MCF 10A (cell line): ENCODE results near the gene TUBA3C. TPM values are rescaled to one million over a fixed set of nuclear protein-coding genes. Genes with fewer than 3 reads are reported as not detected.
"Not testable (repeated sequence)": the region's sequence is repeated elsewhere in the genome, so short reads cannot be mapped to it uniquely, and the experiment has no call there.

Source experiments
- Bru-seq: library from RNA; stranded (reverse); fragments of 400-500 nt; gene quantifications from one replicate; lab custom pipeline; 2021; lab: Mats Ljungman, UMichigan
- BruChase-seq, 2 experiments: library from RNA; stranded (reverse); fragments of 400-500 nt; gene quantifications; one replicate each; lab custom pipeline; 2021; lab: Mats Ljungman, UMichigan
- BruUV-seq: library from RNA; stranded (reverse); fragments of 400-500 nt; replicated peaks from 2 replicates; lab custom pipeline; 2021; lab: Mats Ljungman, UMichigan
- CTCF ChIA-PET: fragments of 300-600 bp; sonication (Branson Sonifier 250); formaldehyde crosslinking; extraction: SDS; loops from one replicate; lab custom pipeline; 2021; ENCODE audit warnings: antibody characterized with exemption, inconsistent platforms; lab: Yijun Ruan, JAX
- POLR2A ChIA-PET: fragments of 300-600, 350-650 bp; sonication (Branson Sonifier 250); formaldehyde crosslinking; extraction: SDS; loops from one replicate; lab custom pipeline; 2020; ENCODE audit warnings: antibody characterized with exemption, inconsistent platforms; lab: Yijun Ruan, JAX
- DNase-seq: peaks from one replicate; pipeline ENCODE4 v3.0.0-alpha.2; 2018; ENCODE audit not compliant: unreplicated experiment
- H3K27ac Mint-ChIP-seq: one replicate; pipeline ENCODE4 v1.8.0; 2022; ENCODE audit warnings: mild to moderate bottlenecking, low read depth, mixed read lengths; ENCODE audit not compliant: unreplicated experiment
- H3K27me3 Mint-ChIP-seq: one replicate; pipeline ENCODE4 v1.8.0; 2022; ENCODE audit warnings: mixed read lengths; ENCODE audit not compliant: insufficient read depth, unreplicated experiment
- H3K36me3 Mint-ChIP-seq: one replicate; pipeline ENCODE4 v1.8.0; 2022; ENCODE audit warnings: mild to moderate bottlenecking, moderate library complexity, mixed read lengths; ENCODE audit not compliant: insufficient read depth, unreplicated experiment
- H3K4me1 Mint-ChIP-seq: one replicate; pipeline ENCODE4 v1.8.0; 2022; ENCODE audit warnings: mixed read lengths; ENCODE audit not compliant: insufficient read depth, unreplicated experiment
- H3K4me3 Mint-ChIP-seq: one replicate; pipeline ENCODE4 v1.8.0; 2022; ENCODE audit warnings: mild to moderate bottlenecking, moderate library complexity, mixed read lengths; ENCODE audit not compliant: unreplicated experiment
- H3K9me3 Mint-ChIP-seq: one replicate; pipeline ENCODE4 v1.8.0; 2022; ENCODE audit warnings: mixed read lengths; ENCODE audit not compliant: unreplicated experiment
- CTCF ChIP-seq: fragments of 200-600 bp; IDR thresholded peaks from one replicate; pipeline ENCODE4 v1.8.0; 2022; ENCODE audit warnings: antibody characterized with exemption, mild to moderate bottlenecking; ENCODE audit not compliant: unreplicated experiment
- intact Hi-C: fragments of 100-400 bp; cut with micrococcal nuclease; formaldehyde crosslinking; loops from 2 replicates; pipeline ENCODE4 v1.14.1; 2022
- long read RNA-seq: library from polyadenylated mRNA; stranded (forward); transcript quantifications from one replicate; pipeline ENCODE4 v2.0.0, GENCODE V29; 2022
- total RNA-seq: library from RNA; stranded (reverse); gene quantifications from 2 replicates; pipeline ENCODE4 v1.2.3, GENCODE V29; 2022

TUBA3C gene
- total RNA-seq = not detected in 2 replicates
- Bru-seq, nascent RNA = not detected
- BruChase-seq, experiment 1, labeled RNA remaining after a 6-hour chase = not detected
- not detected for BruChase-seq, experiment 2, labeled RNA remaining after a 2-hour chase
- long read RNA-seq = 0 reads

GRCh38 chr13:19181621-19182485 is at the start of gene TUBA3C:
TUBA3C (minus strand) TSS chr13:19181824; CDS start chr13:19181747, 77 bp downstream.
- no peaks in the 10 kb centered on the region for H3K27me3 Mint-ChIP-seq
- ChIA-PET POLR2A (no interaction called here), CTCF (interaction anchor here (0.6 kb wide), 1 partner anchor 10 kb away, joined by 3 read pairs; no protein-coding TSS in a partner anchor)
- H3K4me1 Mint-ChIP-seq = no peaks in the 10 kb centered on the region
- no peak for TF ChIP-seq CTCF
- no peaks in the 10 kb centered on the region for H3K36me3 Mint-ChIP-seq
- H3K4me3 Mint-ChIP-seq = no peak within 1 kb of the TSS
- intact Hi-C loops = no loop called here
- BruUV-seq = no TSS peak
- no peak within 1 kb of the TSS for H3K27ac Mint-ChIP-seq
- no peak for DNase-seq
- peaks cover 9% of the 10 kb centered on the region for H3K9me3 Mint-ChIP-seq

- H3K4me3 Mint-ChIP-seq, BruUV-seq, CTCF ChIA-PET, H3K36me3 Mint-ChIP-seq, H3K9me3 Mint-ChIP-seq, intact Hi-C loops, DNase-seq, H3K27me3 Mint-ChIP-seq, H3K27ac Mint-ChIP-seq, H3K4me1 Mint-ChIP-seq: not testable (repeated sequence)
- POLR2A ChIA-PET = interaction anchor here (0.5 to 0.6 kb wide), 2 partner anchors 15 to 90 kb away, joined by 3 read pairs; no protein-coding TSS in a partner anchor
Measured at GRCh38 chr13:19207413-19207812, 25.8 kb upstream of the TUBA3C start.

GRCh38 chr13:19192622-19193021 is 11.0 kb upstream of the TUBA3C start:
- H3K9me3 Mint-ChIP-seq, H3K27me3 Mint-ChIP-seq, DNase-seq, H3K4me1 Mint-ChIP-seq, CTCF ChIA-PET, H3K4me3 Mint-ChIP-seq, intact Hi-C loops, H3K27ac Mint-ChIP-seq, BruUV-seq, H3K36me3 Mint-ChIP-seq: not testable (repeated sequence)
- POLR2A ChIA-PET = interaction anchor here (0.6 to 0.7 kb wide), 2 partner anchors 15 to 512 kb away, joined by 3 read pairs; no protein-coding TSS in a partner anchor

- DNase-seq, H3K36me3 Mint-ChIP-seq, H3K4me3 Mint-ChIP-seq, BruUV-seq, POLR2A ChIA-PET, H3K27ac Mint-ChIP-seq, H3K27me3 Mint-ChIP-seq, CTCF ChIA-PET, H3K4me1 Mint-ChIP-seq, intact Hi-C loops: not testable (repeated sequence)
- peaks cover 15% of the 10 kb centered on the region for H3K9me3 Mint-ChIP-seq
Measured at GRCh38 chr13:19189911-19190310, 8.3 kb upstream of the TUBA3C start.

- DNase-seq, BruUV-seq, intact Hi-C loops, H3K4me1 Mint-ChIP-seq, H3K27me3 Mint-ChIP-seq, H3K36me3 Mint-ChIP-seq, POLR2A ChIA-PET, H3K4me3 Mint-ChIP-seq, H3K27ac Mint-ChIP-seq: not testable (repeated sequence)
- CTCF ChIA-PET = interaction anchor here (0.6 kb wide), 1 partner anchor 142 kb away, joined by 3 read pairs; no protein-coding TSS in a partner anchor
- H3K9me3 Mint-ChIP-seq = peaks cover 15% of the 10 kb centered on the region
Measured at GRCh38 chr13:19189368-19189767, 7.7 kb upstream of the TUBA3C start.
